K562 (cell line): ENCODE results near the gene USP20. TPM values are rescaled to one million over a fixed set of nuclear protein-coding genes. Genes with fewer than 3 reads are reported as not detected.

ENCODE experiments used
- CBFA2T2 ChIP-seq: fragments of 450-650 bp; conservative IDR thresholded peaks from 2 replicates; pipeline ENCODE4 v1.6.1; 2017; ENCODE audit warnings: mild to moderate bottlenecking
- CREB5 ChIP-seq: fragments of 250-450 bp; sonication (Bioruptor Pico); IDR thresholded peaks from 2 replicates; pipeline ENCODE4 v1.5.0; 2020; ENCODE audit warnings: mild to moderate bottlenecking
- CREBBP ChIP-seq: IDR thresholded peaks from one replicate; pipeline ENCODE4 v1.6.1; 2012; ENCODE audit warnings: low read depth, mild to moderate bottlenecking, control low read depth, inconsistent platforms, low read length
- GABPB2 ChIP-seq: fragments of 250-450 bp; sonication (Bioruptor Pico); conservative IDR thresholded peaks from 2 replicates; pipeline ENCODE4 v1.5.1; 2021; ENCODE audit warnings: mild to moderate bottlenecking
- MCM3 ChIP-seq: fragments of 450-650 bp; IDR thresholded peaks from 2 replicates; pipeline ENCODE4 v1.6.1; 2016
- PTTG1 ChIP-seq: fragments of 450-650 bp; IDR thresholded peaks from 2 replicates; pipeline ENCODE4 v1.6.1; 2016; ENCODE audit warnings: low read depth, mild to moderate bottlenecking, missing genetic modification characterization, missing compliant biosample characterization
- REST ChIP-seq, 2 experiments: fragments of 450-650 bp; formaldehyde crosslinking in 1 of 2; IDR thresholded peaks; 2 replicates each; pipeline versions ENCODE4 v1.4.0 to v1.6.1; 2014 to 2020; ENCODE audit warnings: mild to moderate bottlenecking in 2 of 2, borderline replicate concordance in 1 of 2, low read depth in 1 of 2
- SMARCB1 ChIP-seq: IDR thresholded peaks from 2 replicates; pipeline ENCODE4 v1.6.1; 2011; ENCODE audit warnings: improper control_type of control experiment, low read depth; ENCODE audit not compliant: insufficient read length
- ZNF12 ChIP-seq: sonication (generic); formaldehyde crosslinking; IDR thresholded peaks from 2 replicates; pipeline ENCODE4 v1.4.0; 2020; ENCODE audit warnings: mild to moderate bottlenecking, missing genetic modification reagents
- ZNF212 ChIP-seq: fragments of 450-650 bp; formaldehyde crosslinking; IDR thresholded peaks from 2 replicates; pipeline ENCODE4 v1.4.0; 2020; ENCODE audit warnings: mild to moderate bottlenecking
- ZNF507 ChIP-seq: conservative IDR thresholded peaks from 2 replicates; pipeline ENCODE4 v1.6.1; 2017; ENCODE audit warnings: missing genetic modification characterization, missing compliant biosample characterization
- polyA plus RNA-seq, 8 experiments: library from polyadenylated mRNA; depleted of rRNA in 4 of 8; stranded (reverse) in 5 of 8; unstranded in 3 of 8; fragments of >200 nt; fragmentation: Nextera tagmentation in 2 of 8; fragmentation: Illumina TruSeq in 1 of 8; extraction: Ambion mirVana in 2 of 8; extraction: Trizol in 1 of 8; gene quantifications; 2 replicates each; pipeline versions ENCODE4 v1.2.1 to v1.2.3, GENCODE V29; 2011 to 2014; ENCODE audit warnings: inconsistent platforms in 1 of 8, missing spikeins in 1 of 8
- total RNA-seq, 7 experiments: library from RNA; depleted of rRNA in 6 of 7; stranded (reverse); fragments of >200 nt in 6 of 7; fragmentation: Illumina TruSeq in 2 of 7; extraction: Trizol in 2 of 7; gene quantifications; 2 replicates each; pipeline versions ENCODE4 v1.2.1 to v1.2.3, GENCODE V29; 2011 to 2021; ENCODE audit warnings: low replicate concordance in 1 of 7
- TF ChIP-seq, protein P1 (sequence below), 2 experiments: fragments of 450-650 bp; conservative IDR thresholded peaks; 2 replicates each; pipeline ENCODE4 v1.6.1; 2017; ENCODE audit warnings: mild to moderate bottlenecking in 2 of 2, moderate library complexity in 2 of 2
- TF ChIP-seq, protein P2 (sequence below), 2 experiments: fragments of 200-800 bp in 1 of 2; sonication (Bioruptor generic) in 1 of 2; sonication (generic) in 1 of 2; formaldehyde crosslinking in 1 of 2; IDR thresholded peaks in 1 of 2; conservative IDR thresholded peaks in 1 of 2; 2 replicates each; pipeline versions ENCODE4 v1.5.0 to v1.6.1; 2016 to 2020; ENCODE audit warnings: missing compliant biosample characterization in 1 of 2, missing genetic modification characterization in 1 of 2, missing genetic modification reagents in 1 of 2

Gene USP20
- total and polyA plus RNA-seq, 9 of the 15 experiments (the other 6 are each of a cell fraction or from before 2014, with no cell fraction given) = 1.9 to 136 (median 49.1) TPM

DNA sequence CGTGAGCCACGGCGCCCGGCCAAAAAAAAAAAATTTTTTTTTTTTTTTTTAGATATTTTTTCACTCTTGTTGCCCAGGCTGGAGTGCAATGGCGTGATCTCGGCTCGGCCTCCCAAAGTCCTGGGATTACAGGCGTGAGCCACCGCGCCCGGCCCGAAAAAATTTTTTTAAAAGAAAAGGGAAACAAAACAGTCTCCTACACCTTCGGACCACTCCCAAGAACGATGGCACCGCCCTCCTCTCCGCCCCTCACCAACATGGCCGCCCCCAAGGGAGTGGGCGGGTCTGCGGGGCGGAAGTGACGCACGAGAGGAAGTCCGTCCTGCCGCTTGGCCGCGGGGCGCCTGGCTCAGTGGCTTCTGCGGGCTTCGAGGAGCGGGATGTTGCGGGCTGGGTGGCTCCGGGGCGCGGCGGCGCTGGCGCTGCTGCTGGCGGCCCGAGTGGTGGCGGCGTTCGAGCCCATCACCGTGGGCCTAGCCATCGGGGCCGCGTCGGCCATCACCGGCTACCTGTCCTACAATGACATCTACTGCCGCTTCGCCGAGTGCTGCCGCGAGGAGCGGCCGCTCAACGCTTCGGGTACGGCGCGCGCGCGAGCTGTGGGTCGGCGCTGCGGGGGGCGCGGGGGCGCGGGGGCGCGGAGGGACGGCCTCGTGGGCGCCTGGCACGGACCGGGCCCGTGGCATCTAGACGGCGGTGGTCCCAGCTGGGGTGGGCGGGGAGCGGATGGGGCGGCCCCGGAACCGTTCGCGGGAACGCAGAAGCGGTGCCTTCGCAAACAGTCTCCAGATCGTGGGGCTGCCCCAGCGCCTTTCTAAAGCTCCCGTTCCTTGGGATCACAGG is 32.2 kb upstream of the USP20 start, which contains the start of gene TOR1B (continued):
- TF ChIP-seq REST (IDR thresholded peaks at IDR 0.05; ENCODE audit: borderline replicate concordance) = no peak; the same call in 1 of the 2 replicates
- TF ChIP-seq REST (CRISPR knock-in tag; IDR thresholded peaks at IDR 0.05; ENCODE audit: low read depth) = peak; percentile 78; the same call in 1 of the 2 replicates
- no peak for TF ChIP-seq CREB5
- TF ChIP-seq GABPB2 (CRISPR knock-in tag) = no peak
- TF ChIP-seq PTTG1 (tag) = no peak
- TF ChIP-seq MCM3 = no peak
- TF ChIP-seq CREBBP = no peak
- 0 out of 2 replicates have a peak, but pooled peaks have one; percentile 61 for TF ChIP-seq ZNF212 (CRISPR knock-in tag)
- TF ChIP-seq, protein P1, sequence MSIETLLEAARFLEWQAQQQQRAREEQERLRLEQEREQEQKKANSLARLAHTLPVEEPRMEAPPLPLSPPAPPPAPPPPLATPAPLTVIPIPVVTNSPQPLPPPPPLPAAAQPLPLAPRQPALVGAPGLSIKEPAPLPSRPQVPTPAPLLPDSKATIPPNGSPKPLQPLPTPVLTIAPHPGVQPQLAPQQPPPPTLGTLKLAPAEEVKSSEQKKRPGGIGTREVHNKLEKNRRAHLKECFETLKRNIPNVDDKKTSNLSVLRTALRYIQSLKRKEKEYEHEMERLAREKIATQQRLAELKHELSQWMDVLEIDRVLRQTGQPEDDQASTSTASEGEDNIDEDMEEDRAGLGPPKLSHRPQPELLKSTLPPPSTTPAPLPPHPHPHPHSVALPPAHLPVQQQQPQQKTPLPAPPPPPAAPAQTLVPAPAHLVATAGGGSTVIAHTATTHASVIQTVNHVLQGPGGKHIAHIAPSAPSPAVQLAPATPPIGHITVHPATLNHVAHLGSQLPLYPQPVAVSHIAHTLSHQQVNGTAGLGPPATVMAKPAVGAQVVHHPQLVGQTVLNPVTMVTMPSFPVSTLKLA (conservative IDR thresholded peaks at IDR 0.05) = peak; percentile 68 to 87
- no peak; the same call in 1 of the 2 replicates for TF ChIP-seq CBFA2T2
- TF ChIP-seq SMARCB1 = no peak
- TF ChIP-seq, protein P2, sequence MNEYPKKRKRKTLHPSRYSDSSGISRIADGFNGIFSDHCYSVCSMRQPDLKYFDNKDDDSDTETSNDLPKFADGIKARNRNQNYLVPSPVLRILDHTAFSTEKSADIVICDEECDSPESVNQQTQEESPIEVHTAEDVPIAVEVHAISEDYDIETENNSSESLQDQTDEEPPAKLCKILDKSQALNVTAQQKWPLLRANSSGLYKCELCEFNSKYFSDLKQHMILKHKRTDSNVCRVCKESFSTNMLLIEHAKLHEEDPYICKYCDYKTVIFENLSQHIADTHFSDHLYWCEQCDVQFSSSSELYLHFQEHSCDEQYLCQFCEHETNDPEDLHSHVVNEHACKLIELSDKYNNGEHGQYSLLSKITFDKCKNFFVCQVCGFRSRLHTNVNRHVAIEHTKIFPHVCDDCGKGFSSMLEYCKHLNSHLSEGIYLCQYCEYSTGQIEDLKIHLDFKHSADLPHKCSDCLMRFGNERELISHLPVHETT (CRISPR knock-in tag; conservative IDR thresholded peaks at IDR 0.05 in 1 of 2, IDR thresholded peaks at IDR 0.05 in 1 of 2) = peak in 1 of 2 experiments; percentile 57; a peak in 1 of 4 replicates
- TF ChIP-seq ZNF507 (tag) = no peak
- no peak for TF ChIP-seq ZNF12
